Epithelial cell of esophagus (primary cell): ENCODE measurements around the gene ANO3.

ENCODE experiments used
- DNase-seq: peaks from one replicate; pipeline ENCODE4 v3.0.0; 2010; ENCODE audit warnings: low read depth
- H3K4me3 ChIP-seq: 2 replicates; pipeline ENCODE4 v1.5.1; 2011; ENCODE audit warnings: mild to moderate bottlenecking, low read length, control low read depth
- TF ChIP-seq, protein P1 (sequence below): IDR thresholded peaks from 2 replicates; pipeline ENCODE4 v1.5.1; 2011; ENCODE audit warnings: low read depth, mild to moderate bottlenecking, low read length, control low read depth, inconsistent platforms; ENCODE audit not compliant: insufficient read depth; ENCODE audit errors: missing control alignments

ANO3 gene

DNA sequence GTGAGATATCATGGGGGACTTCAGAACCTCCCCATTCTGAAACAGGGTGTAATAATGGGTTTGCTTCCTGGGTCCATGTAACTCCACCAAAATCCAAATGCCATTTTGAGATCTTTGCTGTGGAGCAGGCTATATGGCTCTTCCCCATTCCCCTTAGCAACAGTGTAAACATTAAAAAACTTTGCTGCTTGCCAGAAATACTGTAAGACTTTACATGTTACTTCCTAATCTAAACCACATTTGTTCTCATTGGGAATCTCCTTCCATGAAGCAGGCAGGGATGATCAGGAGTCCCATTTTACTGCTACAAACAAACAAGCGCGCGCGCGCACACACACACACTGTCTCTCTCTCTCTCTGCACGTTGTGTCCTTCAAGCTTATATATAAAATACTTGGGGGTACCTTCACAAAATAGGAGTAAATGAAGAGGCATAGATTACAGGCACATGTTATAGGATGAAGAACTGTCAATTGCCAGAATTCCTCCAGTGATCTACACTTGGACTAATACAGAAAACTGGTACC is 86.5 kb downstream of the ANO3 start:
- TF ChIP-seq, protein P1, sequence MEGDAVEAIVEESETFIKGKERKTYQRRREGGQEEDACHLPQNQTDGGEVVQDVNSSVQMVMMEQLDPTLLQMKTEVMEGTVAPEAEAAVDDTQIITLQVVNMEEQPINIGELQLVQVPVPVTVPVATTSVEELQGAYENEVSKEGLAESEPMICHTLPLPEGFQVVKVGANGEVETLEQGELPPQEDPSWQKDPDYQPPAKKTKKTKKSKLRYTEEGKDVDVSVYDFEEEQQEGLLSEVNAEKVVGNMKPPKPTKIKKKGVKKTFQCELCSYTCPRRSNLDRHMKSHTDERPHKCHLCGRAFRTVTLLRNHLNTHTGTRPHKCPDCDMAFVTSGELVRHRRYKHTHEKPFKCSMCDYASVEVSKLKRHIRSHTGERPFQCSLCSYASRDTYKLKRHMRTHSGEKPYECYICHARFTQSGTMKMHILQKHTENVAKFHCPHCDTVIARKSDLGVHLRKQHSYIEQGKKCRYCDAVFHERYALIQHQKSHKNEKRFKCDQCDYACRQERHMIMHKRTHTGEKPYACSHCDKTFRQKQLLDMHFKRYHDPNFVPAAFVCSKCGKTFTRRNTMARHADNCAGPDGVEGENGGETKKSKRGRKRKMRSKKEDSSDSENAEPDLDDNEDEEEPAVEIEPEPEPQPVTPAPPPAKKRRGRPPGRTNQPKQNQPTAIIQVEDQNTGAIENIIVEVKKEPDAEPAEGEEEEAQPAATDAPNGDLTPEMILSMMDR: no peak
- no peak for DNase-seq
- no peak overlapping the region for H3K4me3 ChIP-seq

DNA sequence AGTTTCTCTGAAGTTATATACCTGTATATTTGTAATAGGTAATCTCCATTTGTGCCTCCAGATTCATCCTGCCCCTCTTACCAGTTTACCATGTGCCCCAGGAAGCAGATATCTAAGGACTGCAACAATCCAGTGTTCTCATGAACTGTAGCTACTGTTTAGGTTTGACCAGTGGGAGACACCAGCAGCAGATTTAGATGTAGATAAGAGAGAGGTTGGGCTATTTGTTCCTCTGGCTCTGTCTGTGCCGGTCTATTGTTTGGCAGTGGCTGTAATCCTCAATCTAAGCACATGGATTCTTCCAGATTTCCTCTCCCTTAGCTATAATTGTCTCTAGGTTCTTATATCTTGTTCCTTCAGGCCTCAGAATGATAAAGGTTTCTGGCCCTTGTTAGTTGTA is 88.4 kb downstream of the ANO3 start:
- TF ChIP-seq, protein P1: no peak
- H3K4me3 ChIP-seq: no peak overlapping the region
- DNase-seq: no peak

DNA sequence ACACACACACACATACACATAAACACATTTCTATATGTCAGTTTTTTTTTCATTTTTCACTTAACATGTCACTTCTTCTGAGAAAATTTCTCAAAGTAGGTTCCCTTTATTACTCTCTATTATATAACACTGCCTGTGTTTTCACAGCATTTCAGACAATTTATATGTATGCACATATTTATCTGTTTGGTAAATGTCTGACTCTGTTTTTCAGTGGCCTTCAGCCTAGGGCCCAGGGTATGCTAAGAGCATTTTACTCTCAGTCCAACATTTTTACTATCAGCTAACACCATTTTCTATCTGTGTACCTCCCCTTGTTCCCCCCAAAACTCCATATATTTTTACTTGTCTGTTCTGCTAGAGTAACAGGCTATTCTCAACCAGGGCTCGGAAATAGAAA is 92.3 kb downstream of the ANO3 start:
- no peak overlapping the region for H3K4me3 ChIP-seq
- TF ChIP-seq, protein P1: no peak
- no peak for DNase-seq

DNA sequence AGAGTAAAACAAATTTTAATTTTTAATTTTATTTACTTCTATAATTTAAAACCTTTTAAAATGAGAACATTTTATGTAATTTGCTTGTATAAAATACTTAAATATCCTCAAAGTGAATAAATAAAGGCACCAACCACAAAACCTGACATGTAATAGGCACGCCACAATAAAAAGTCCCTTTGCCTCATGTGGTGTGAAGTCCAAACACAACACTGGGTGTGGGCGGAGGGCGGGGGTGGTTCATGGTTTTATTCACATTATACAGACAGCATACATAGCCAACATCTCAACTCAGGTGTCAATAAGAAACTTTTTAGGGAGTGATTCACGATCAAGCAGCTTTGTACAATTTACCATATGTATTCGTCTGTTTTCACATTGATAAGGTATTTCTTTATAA is 107.9 kb downstream of the ANO3 start:
- TF ChIP-seq, protein P1: no peak
- H3K4me3 ChIP-seq: no peak overlapping the region
- DNase-seq: no peak

DNA sequence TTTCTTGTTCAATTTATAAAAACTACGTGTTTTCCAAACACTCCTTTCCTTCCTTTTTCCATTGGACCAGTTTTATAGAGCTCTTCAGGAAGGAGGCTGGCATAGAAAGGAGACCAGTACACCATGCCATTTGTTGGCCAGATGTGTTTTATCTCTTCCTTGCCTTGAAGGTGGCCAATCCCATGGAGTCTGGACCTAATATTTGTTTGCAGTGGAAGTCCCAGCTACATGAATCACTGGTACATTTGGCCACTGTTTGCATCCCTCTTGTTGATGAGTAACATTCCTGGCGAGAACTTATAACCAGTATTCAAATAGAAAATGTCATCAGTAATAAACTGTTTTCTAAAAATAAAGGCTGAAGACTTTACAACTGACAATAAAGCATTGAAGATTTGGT is 110.2 kb downstream of the ANO3 start:
- peak; percentile 3 for DNase-seq
- H3K4me3 ChIP-seq: no peak overlapping the region
- TF ChIP-seq, protein P1: no peak

DNA sequence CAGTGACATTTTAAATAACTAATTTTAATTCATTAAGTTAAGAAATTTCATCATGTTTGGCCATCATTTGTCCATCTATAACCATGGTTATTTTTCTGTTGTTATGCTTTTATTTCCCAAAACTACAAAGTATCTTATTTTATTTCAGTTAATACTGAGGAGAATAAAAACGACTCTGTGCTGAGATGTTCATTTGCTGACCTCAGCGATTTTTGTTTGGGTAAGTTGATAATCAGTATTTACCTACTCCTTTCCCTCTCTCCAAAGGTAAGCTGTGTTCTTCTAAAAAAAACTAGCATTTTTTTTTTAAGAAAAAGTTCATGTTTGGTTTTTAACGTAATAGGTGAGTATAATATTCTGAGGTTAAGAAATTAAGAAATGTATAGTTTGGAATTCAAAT is 111.7 kb downstream of the ANO3 start:
- no peak for DNase-seq
- TF ChIP-seq, protein P1: no peak
- H3K4me3 ChIP-seq: no peak overlapping the region

DNA sequence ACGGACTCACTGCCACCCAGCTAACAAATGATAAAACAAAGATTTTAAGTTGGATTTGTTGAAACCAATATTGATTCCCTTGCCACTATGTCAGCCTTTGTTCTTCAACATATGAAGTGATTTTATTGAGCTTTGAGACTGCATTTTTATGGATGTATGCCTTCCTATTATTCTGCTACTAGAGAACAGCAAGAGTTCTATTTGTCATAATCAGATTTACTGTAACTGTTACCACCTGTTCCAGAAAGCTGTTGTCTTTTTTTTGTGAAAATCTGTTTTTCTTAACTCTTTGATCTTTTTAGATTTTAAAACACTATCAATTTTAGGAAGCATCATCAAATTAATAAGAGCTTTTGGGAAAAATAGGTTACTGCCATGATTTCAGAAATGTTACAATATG is 125.7 kb downstream of the ANO3 start:
- no peak for DNase-seq
- TF ChIP-seq, protein P1: no peak
- H3K4me3 ChIP-seq: no peak overlapping the region
